ENCODE data around the gene CLDN5.

GRCh38 chr22:19526076-19526701, 2.0 kb upstream of the CLDN5 start:
- TF ChIP-seq EZH2 (IDR thresholded peaks at IDR 0.05) (no peak), POLR2AphosphoS5 (IDR thresholded peaks at IDR 0.05; ENCODE audit: borderline replicate concordance, low read depth, low read length) (no peak), FOXP2 (optimal IDR thresholded peaks at IDR 0.05; ENCODE audit: control extremely low read depth, extremely low read length, insufficient read depth) (no peak)
